Esophagus squamous epithelium (tissue), 5 donors: Measurements from ENCODE around the gene ERCC2. TPM values are rescaled to one million over a fixed set of nuclear protein-coding genes. Genes with fewer than 3 reads are reported as not detected.
"Not testable (repeated sequence)": the region's sequence is repeated elsewhere in the genome, so short reads cannot be mapped to it uniquely, and the experiment has no call there.

Experiments
- DNase-seq: peaks from one replicate; lab custom pipeline; 2025; lab: John Stamatoyannopoulos, UW
- H3K27ac ChIP-seq, 4 donors: fragments of 200-600 bp; sonication (generic); one replicate each; pipeline ENCODE4 v1.5.1; 2016 to 2019; ENCODE audit warnings: mild to moderate bottlenecking in 1 of 4
- H3K27me3 ChIP-seq, 4 donors: fragments of 200-600 bp; sonication (generic); 1 replicate in 3 of 4; 2 replicates in 1 of 4; pipeline versions ENCODE4 v1.5.1 to v1.6.0; 2017 to 2021; ENCODE audit warnings: antibody characterized with exemption in 1 of 4
- H3K36me3 ChIP-seq, 3 donors: fragments of 200-600 bp; sonication (generic); one replicate each; pipeline ENCODE4 v1.5.1; 2016 to 2019
- H3K4me1 ChIP-seq, 3 donors: fragments of 200-600 bp; sonication (generic); one replicate each; pipeline ENCODE4 v1.5.1; 2017 to 2019
- H3K4me3 ChIP-seq, 4 donors: fragments of 200-600 bp; sonication (generic); 1 replicate in 3 of 4; 2 replicates in 1 of 4; pipeline ENCODE4 v1.5.1; 2016 to 2019; ENCODE audit warnings: mild to moderate bottlenecking in 2 of 4, moderate library complexity in 1 of 4
- H3K9me3 ChIP-seq, 3 donors: fragments of 200-600 bp; sonication (generic); one replicate each; pipeline ENCODE4 v1.5.1; 2016 to 2019
- CTCF ChIP-seq, 6 experiments: fragments of 450-650 bp in 4 of 6; fragments of 200-600 bp in 2 of 6; sonication (generic) in 2 of 6; IDR thresholded peaks; one replicate each; pipeline ENCODE4 v1.5.1; 2016 to 2019; ENCODE audit warnings: antibody characterized with exemption in 6 of 6, mild to moderate bottlenecking in 4 of 6, moderate library complexity in 4 of 6
- POLR2A ChIP-seq, 4 donors: fragments of 450-650 bp; IDR thresholded peaks; one replicate each; pipeline ENCODE4 v1.6.1; 2017; ENCODE audit warnings: antibody characterized with exemption in 4 of 4, mild to moderate bottlenecking in 4 of 4, moderate library complexity in 3 of 4
- WGBS, 2 donors: methylation state at CpG; one replicate each; pipeline ENCODE4 v1.1.5; 2018; 5-methylcytosine and 5-hydroxymethylcytosine counted together
- intact Hi-C: fragments of 100-400 bp; cut with DNase I; formaldehyde crosslinking; loops from one replicate; pipeline ENCODE4 v1.15.0; 2022
- total RNA-seq, 4 donors: library from RNA; depleted of rRNA; stranded (reverse); fragments of >200 nt; gene quantifications; one replicate each; pipeline ENCODE4 v1.1.0, GENCODE V29; 2016
- donor health status: DM: yes; HTN: yes; CAD: no.

The ERCC2 gene
- total RNA-seq, 4 donors from 2014 or later = 6.6 to 8.8 (median 7.2) TPM

- peaks cover 4 to 91% (median 15%) of the 10 kb centered on the region in 3 donors for H3K36me3 ChIP-seq
- no peak overlapping the region for H3K27ac ChIP-seq
- TF ChIP-seq POLR2A (IDR thresholded peaks at IDR 0.05) (no peak), CTCF (IDR thresholded peaks at IDR 0.05) (no peak)
- peaks cover 0 to 17% (median 0%) of the 10 kb centered on the region in 3 donors for H3K4me1 ChIP-seq
- no peaks in the 10 kb centered on the region for H3K9me3 ChIP-seq
- intact Hi-C loops = no loop called here
- DNase-seq = no peak
- no peak overlapping the region for H3K4me3 ChIP-seq
- WGBS, 2 donors = 93 to 94% methylated on average over 8 of the region's 8 CpGs
- no peaks in the 10 kb centered on the region for H3K27me3 ChIP-seq
Observed at GRCh38 chr19:45414468-45414867, 44.1 kb upstream of the ERCC2 start.

DNA sequence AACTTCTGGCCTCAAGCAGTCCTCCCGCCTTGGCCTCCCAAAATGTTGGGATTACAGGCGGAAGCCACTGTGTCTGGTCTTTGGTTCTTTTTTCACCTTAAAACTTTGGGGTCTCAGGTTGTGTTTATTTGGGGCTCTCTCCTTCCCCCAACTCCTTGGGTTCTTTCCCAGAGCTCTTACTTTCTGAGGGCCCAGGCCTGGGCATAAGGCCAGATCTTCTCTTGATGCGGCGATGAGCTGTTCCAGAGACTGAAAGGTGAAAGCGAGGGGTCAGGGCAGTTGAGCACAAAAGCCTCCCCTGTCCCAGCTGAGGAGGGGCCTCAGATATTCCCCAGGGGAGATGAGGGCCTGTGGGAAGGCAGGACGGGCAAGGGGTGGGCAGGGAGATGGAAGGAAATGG, 43.1 kb upstream of the ERCC2 start:
- peaks cover 4 to 91% (median 15%) of the 10 kb centered on the region in 3 donors for H3K36me3 ChIP-seq
- no peak overlapping the region for H3K4me3 ChIP-seq
- no peaks in the 10 kb centered on the region for H3K9me3 ChIP-seq
- TF ChIP-seq POLR2A (IDR thresholded peaks at IDR 0.05) (no peak), CTCF (IDR thresholded peaks at IDR 0.05) (no peak)
- WGBS, 2 donors = 87 to 92% methylated on average over 3 to 5 of the region's 6 CpGs
- DNase-seq = no peak
- H3K4me1 ChIP-seq = peaks cover 0 to 11% (median 0%) of the 10 kb centered on the region in 3 donors
- H3K27ac ChIP-seq = no peak overlapping the region
- intact Hi-C loops = no loop called here
- H3K27me3 ChIP-seq = no peaks in the 10 kb centered on the region

- 79 to 94% methylated on average over 4 of the region's 4 CpGs for WGBS, 2 donors
- intact Hi-C loops, H3K9me3 ChIP-seq, DNase-seq, H3K4me3 ChIP-seq, H3K27me3 ChIP-seq, H3K27ac ChIP-seq: not testable (repeated sequence)
- Histone ChIP-seq H3K36me3 (peaks cover 0 to 65% (median 15%) of the 10 kb centered on the region in 3 donors), H3K4me1 (peaks cover 8 to 28% (median 9%) of the 10 kb centered on the region in 3 donors)
Observed at GRCh38 chr19:45410330-45410729, 40.0 kb upstream of the ERCC2 start.

GRCh38 chr19:45409557-45409920, 39.2 kb upstream of the ERCC2 start:
- intact Hi-C loops = no loop called here
- Histone ChIP-seq H3K27ac (no peak overlapping the region), H3K4me3 (no peak overlapping the region), H3K4me1 (peaks cover 12 to 35% (median 14%) of the 10 kb centered on the region in 3 donors), H3K27me3 (peaks cover 0 to 6% (median 2%) of the 10 kb centered on the region in 4 donors), H3K36me3 (peaks cover 0 to 58% (median 11%) of the 10 kb centered on the region in 3 donors), H3K9me3 (no peaks in the 10 kb centered on the region)
- DNase-seq = no peak
- 45 to 52% methylated on average over 4 of the region's 4 CpGs for WGBS, 2 donors
- TF ChIP-seq CTCF (IDR thresholded peaks at IDR 0.05) (no peak), POLR2A (IDR thresholded peaks at IDR 0.05) (no peak)

- Histone ChIP-seq H3K27me3 (peaks cover 0 to 12% (median 2%) of the 10 kb centered on the region in 4 donors), H3K9me3 (no peaks in the 10 kb centered on the region), H3K27ac (no peak overlapping the region), H3K36me3 (peaks cover 0 to 52% (median 11%) of the 10 kb centered on the region in 3 donors), H3K4me3 (no peak overlapping the region), H3K4me1 (peaks cover 12 to 41% (median 14%) of the 10 kb centered on the region in 3 donors)
- no peak for DNase-seq
- intact Hi-C loops = no loop called here
- no peak for TF ChIP-seq POLR2A (IDR thresholded peaks at IDR 0.05)
- TF ChIP-seq CTCF (IDR thresholded peaks at IDR 0.05) = no peak
- WGBS, 2 donors = 73 to 82% methylated on average over 14 to 15 of the region's 15 CpGs
Observed at GRCh38 chr19:45408830-45409556, 38.6 kb upstream of the ERCC2 start.
